Kidney epithelial cell (primary cell): ENCODE measurements around the gene ZBTB7B. TPM values are rescaled to one million over a fixed set of nuclear protein-coding genes. Genes with fewer than 3 reads are reported as not detected.

Experiments
- DNase-seq: peaks from one replicate; pipeline ENCODE4 v3.0.0-alpha.2; 2010; ENCODE audit warnings: low read depth
- H3K27me3 ChIP-seq: 2 replicates; pipeline ENCODE4 v1.6.0; 2011; ENCODE audit warnings: low read length; ENCODE audit not compliant: control insufficient read depth, insufficient read depth
- H3K36me3 ChIP-seq: 2 replicates; pipeline ENCODE4 v1.5.1; 2011; ENCODE audit warnings: low read length; ENCODE audit not compliant: control insufficient read depth, insufficient read depth
- H3K4me3 ChIP-seq: 2 replicates; pipeline ENCODE4 v1.5.1; 2011; ENCODE audit warnings: low read depth, mild to moderate bottlenecking, control low read depth, low read length
- CTCF ChIP-seq: IDR thresholded peaks from 2 replicates; pipeline ENCODE4 v1.5.1; 2011; ENCODE audit warnings: mild to moderate bottlenecking, moderate library complexity, low read length, control low read depth, inconsistent platforms; ENCODE audit not compliant: insufficient read depth, poor library complexity, severe bottlenecking
- total RNA-seq: library from RNA; depleted of rRNA; stranded (reverse); fragments of >200 nt; gene quantifications from 2 replicates; pipeline ENCODE4 v1.2.3, GENCODE V29; 2015

ZBTB7B gene
- total RNA-seq, 1 donor from 2014 or later = 28.0 TPM

GRCh38 chr1:155014709-155015508, 12.3 kb downstream of the ZBTB7B start:
- DNase-seq = no peak
- Histone ChIP-seq H3K4me3 (no peak overlapping the region), H3K27me3 (no peaks in the 10 kb centered on the region), H3K36me3 (no peaks in the 10 kb centered on the region)
- no peak for TF ChIP-seq CTCF

- H3K36me3 ChIP-seq = no peaks in the 10 kb centered on the region
- no peak for TF ChIP-seq CTCF
- no peaks in the 10 kb centered on the region for H3K27me3 ChIP-seq
- H3K4me3 ChIP-seq = no peak overlapping the region
- no peak for DNase-seq
These were observed 13.1 kb downstream of the ZBTB7B start for GRCh38 chr1:155015527-155016230.

GRCh38 chr1:155016231-155016831, 13.7 kb downstream of the ZBTB7B start:
- Histone ChIP-seq H3K36me3 (no peaks in the 10 kb centered on the region), H3K27me3 (no peaks in the 10 kb centered on the region), H3K4me3 (no peak overlapping the region)
- no peak for TF ChIP-seq CTCF
- no peak for DNase-seq

- no peak for DNase-seq
- H3K36me3 ChIP-seq = no peaks in the 10 kb centered on the region
- H3K4me3 ChIP-seq = no peak overlapping the region
- TF ChIP-seq CTCF = peak; percentile 100
- H3K27me3 ChIP-seq = no peaks in the 10 kb centered on the region
These were observed 14.7 kb downstream of the ZBTB7B start for GRCh38 chr1:155017041-155017945.

- Histone ChIP-seq H3K4me3 (no peak overlapping the region), H3K36me3 (no peaks in the 10 kb centered on the region), H3K27me3 (no peaks in the 10 kb centered on the region)
- TF ChIP-seq CTCF = no peak
- DNase-seq = no peak
These were observed 15.3 kb downstream of the ZBTB7B start for GRCh38 chr1:155017946-155018316.
